GM12878 (cell line): ENCODE measurements around the gene C12orf43. TPM values are rescaled to one million over a fixed set of nuclear protein-coding genes. Genes with fewer than 3 reads are reported as not detected.

ENCODE experiments used
- ATAC-seq: fragments of 200-7000 bp; cut with Tn5 transposase; 3 replicates; pipeline ENCODE4 v1.9.1; 2020; ENCODE audit warnings: mild to moderate bottlenecking, moderate library complexity
- BruUV-seq: library from RNA; stranded (reverse); fragments of 400-500 nt; replicated peaks from 2 replicates; lab custom pipeline; 2021; lab: Mats Ljungman, UMichigan
- CTCF ChIA-PET: fragments of 300-600 bp; sonication (Branson Sonifier 250); formaldehyde crosslinking; extraction: SDS; loops from one replicate; lab custom pipeline; 2021; ENCODE audit warnings: inconsistent platforms; lab: Yijun Ruan, JAX
- POLR2A ChIA-PET: fragments of 350-600 bp; formaldehyde crosslinking; extraction: SDS; loops from one replicate; lab custom pipeline; 2021; ENCODE audit warnings: inconsistent platforms; lab: Charles Lee
- RAD21 ChIA-PET: fragments of 300-600 bp; sonication (Branson Sonifier 250); formaldehyde crosslinking; loops from one replicate; lab custom pipeline; 2023; ENCODE audit warnings: antibody characterized with exemption; ENCODE audit not compliant: unreplicated experiment; lab: Charles Lee
- SMC1A ChIA-PET: fragments of 300-600 bp; sonication (Branson Sonifier 250); formaldehyde crosslinking; loops from one replicate; lab custom pipeline; 2023; ENCODE audit not compliant: unreplicated experiment, uncharacterized antibody; lab: Charles Lee
- DNase-seq: peaks from one replicate; pipeline ENCODE4 v3.0.0-alpha.2; 2011; ENCODE audit warnings: low read depth, low spot score
- FAIRE-seq: peaks from 3 replicates; lab custom pipeline; 2011; peaks lifted over from hg19 to GRCh38; lab: Jason Lieb, UNC
- H2AFZ ChIP-seq: 2 replicates; pipeline ENCODE4 v1.6.0; 2011; ENCODE audit warnings: low read depth, low read length, control low read depth; ENCODE audit not compliant: control insufficient read depth
- H3K27ac ChIP-seq: 2 replicates; pipeline ENCODE4 v1.5.1; 2011; ENCODE audit warnings: control low read depth; ENCODE audit not compliant: control insufficient read depth, insufficient read depth
- H3K27me3 ChIP-seq, 2 experiments: replicated peaks in 1 of 2; 2 replicates each; pipeline versions ENCODE4 v1.6.0 to v1.6.1; 2011; ENCODE audit warnings: low read length in 1 of 2; ENCODE audit not compliant: control insufficient read depth in 2 of 2, insufficient read depth in 2 of 2
- H3K36me3 ChIP-seq, 2 experiments: 2 replicates each; pipeline ENCODE4 v1.5.1; 2011; ENCODE audit warnings: low read length in 1 of 2; ENCODE audit not compliant: control insufficient read depth in 2 of 2, insufficient read depth in 2 of 2
- H3K4me1 ChIP-seq: 2 replicates; pipeline ENCODE4 v1.6.1; 2011; ENCODE audit warnings: mild to moderate bottlenecking, low read length, moderate library complexity, mixed read lengths; ENCODE audit not compliant: control insufficient read depth, insufficient read depth
- H3K4me2 ChIP-seq: 2 replicates; pipeline ENCODE4 v1.6.0; 2011; ENCODE audit warnings: control low read depth; ENCODE audit not compliant: control insufficient read depth, insufficient read depth
- H3K4me3 ChIP-seq: fragments of 200-600 bp; sonication (generic); 2 replicates; pipeline ENCODE4 v1.5.1; 2016
- H3K79me2 ChIP-seq: 2 replicates; pipeline ENCODE4 v1.6.0; 2011; ENCODE audit warnings: low read length; ENCODE audit not compliant: control insufficient read depth, insufficient read depth
- H3K9ac ChIP-seq: 2 replicates; pipeline ENCODE4 v1.8.0; 2011; ENCODE audit warnings: low read length, control low read depth, mixed read lengths; ENCODE audit not compliant: control insufficient read depth, insufficient read depth
- H3K9me3 ChIP-seq: replicated peaks from 3 replicates; pipeline ENCODE4 v1.5.1; 2011; ENCODE audit warnings: mild to moderate bottlenecking, low read length; ENCODE audit not compliant: control insufficient read depth, insufficient read depth
- H4K20me1 ChIP-seq: 2 replicates; pipeline ENCODE4 v1.6.0; 2011; ENCODE audit not compliant: control insufficient read depth, insufficient read depth
- BACH1 ChIP-seq: fragments of 450-650 bp; IDR thresholded peaks from 2 replicates; pipeline ENCODE4 v1.6.1; 2017; ENCODE audit warnings: mild to moderate bottlenecking, borderline replicate concordance
- EGR1 ChIP-seq, 2 experiments: IDR thresholded peaks; 1 replicate in 1 of 2; 2 replicates in 1 of 2; pipeline ENCODE4 v1.6.1; 2011 to 2012; ENCODE audit warnings: low read depth in 2 of 2, low read length in 2 of 2, borderline replicate concordance in 1 of 2, mild to moderate bottlenecking in 1 of 2, moderate library complexity in 1 of 2
- EP300 ChIP-seq, 2 experiments: fragments of 150-350 bp in 1 of 2; IDR thresholded peaks; 2 replicates each; pipeline ENCODE4 v1.6.1; 2011 to 2012; ENCODE audit warnings: low read depth in 2 of 2, low read length in 2 of 2, borderline replicate concordance in 1 of 2, improper control_type of control experiment in 1 of 2, inconsistent platforms in 1 of 2; ENCODE audit not compliant: control insufficient read depth in 1 of 2
- ETV6 ChIP-seq, 2 experiments: fragments of 450-650 bp in 1 of 2; IDR thresholded peaks in 1 of 2; conservative IDR thresholded peaks in 1 of 2; 2 replicates each; pipeline ENCODE4 v1.6.1; 2014; ENCODE audit warnings: antibody characterized with exemption in 1 of 2, borderline replicate concordance in 1 of 2, low read depth in 1 of 2, mild to moderate bottlenecking in 1 of 2, moderate library complexity in 1 of 2
- HDGF ChIP-seq: fragments of 450-650 bp; IDR thresholded peaks from 2 replicates; pipeline ENCODE4 v1.6.1; 2016; ENCODE audit warnings: antibody characterized with exemption
- MXI1 ChIP-seq: fragments of 150-350 bp; IDR thresholded peaks from 2 replicates; pipeline ENCODE4 v1.6.1; 2011; ENCODE audit warnings: low read depth, mild to moderate bottlenecking, inconsistent platforms, low read length, improper control_type of control experiment
- POU2F2 ChIP-seq: IDR thresholded peaks from 3 replicates; pipeline ENCODE4 v1.6.1; 2011; ENCODE audit warnings: low read depth, mild to moderate bottlenecking, low read length, borderline replicate concordance
- RELB ChIP-seq: fragments of 450-650 bp; IDR thresholded peaks from 2 replicates; pipeline ENCODE4 v1.6.1; 2017; ENCODE audit warnings: low read depth, mild to moderate bottlenecking, moderate library complexity
- SMAD5 ChIP-seq: IDR thresholded peaks from 2 replicates; pipeline ENCODE4 v1.6.1; 2016; ENCODE audit warnings: antibody characterized with exemption, low read depth
- ZNF207 ChIP-seq: fragments of 450-650 bp; IDR thresholded peaks from 2 replicates; pipeline ENCODE4 v1.6.1; 2014; ENCODE audit warnings: antibody characterized with exemption, mild to moderate bottlenecking, borderline replicate concordance
- WGBS: methylation state at CpG from one replicate; pipeline ENCODE4 v1.1.6; 2016; ENCODE audit warnings: low lambda C conversion rate; ENCODE audit not compliant: insufficient replicate concordance, insufficient coverage; ENCODE audit errors: missing lambda C conversion rate; 5-methylcytosine and 5-hydroxymethylcytosine counted together
- in situ Hi-C: fragments of 300-500 bp; cut with MboI; formaldehyde crosslinking; loops from 9 replicates; pipeline ENCODE4 v1.14.3; 2018; ENCODE audit warnings: mixed read lengths
- intact Hi-C: fragments of 100-400 bp; cut with micrococcal nuclease; formaldehyde crosslinking; loops from one replicate; pipeline ENCODE4 v1.14.2; 2022; ENCODE audit not compliant: unreplicated experiment
- polyA plus RNA-seq, 11 experiments: library from polyadenylated mRNA; depleted of rRNA in 4 of 11; unstranded in 6 of 11; stranded (reverse) in 5 of 11; fragments of >200 nt; fragmentation: Nextera tagmentation in 4 of 11; fragmentation: Illumina TruSeq in 1 of 11; extraction: Ambion mirVana in 4 of 11; extraction: Trizol in 1 of 11; gene quantifications; 1 replicate in 1 of 11; 2 replicates in 10 of 11; pipeline versions ENCODE4 v1.2.1 to v1.2.3, GENCODE V29; 2011 to 2016; ENCODE audit warnings: inconsistent platforms in 2 of 11, missing spikeins in 2 of 11, low read depth in 1 of 11
- total RNA-seq, 4 experiments: library from RNA; depleted of rRNA in 3 of 4; stranded (reverse); fragments of >200 nt in 3 of 4; fragmentation: Illumina TruSeq in 1 of 4; extraction: Trizol in 1 of 4; gene quantifications; 2 replicates each; pipeline versions ENCODE4 v1.2.1 to v1.2.3, GENCODE V29; 2013 to 2021
- TF ChIP-seq, protein P1 (sequence below): fragments of 450-650 bp; IDR thresholded peaks from 2 replicates; pipeline ENCODE4 v1.6.1; 2018; ENCODE audit warnings: borderline replicate concordance, mild to moderate bottlenecking; ENCODE audit not compliant: partially characterized antibody

The C12orf43 gene
- total and polyA plus RNA-seq, 10 of the 15 experiments (the other 5 are each of a cell fraction or from before 2014, with no cell fraction given) = 7.5 to 30.8 (median 21.3) TPM

DNA sequence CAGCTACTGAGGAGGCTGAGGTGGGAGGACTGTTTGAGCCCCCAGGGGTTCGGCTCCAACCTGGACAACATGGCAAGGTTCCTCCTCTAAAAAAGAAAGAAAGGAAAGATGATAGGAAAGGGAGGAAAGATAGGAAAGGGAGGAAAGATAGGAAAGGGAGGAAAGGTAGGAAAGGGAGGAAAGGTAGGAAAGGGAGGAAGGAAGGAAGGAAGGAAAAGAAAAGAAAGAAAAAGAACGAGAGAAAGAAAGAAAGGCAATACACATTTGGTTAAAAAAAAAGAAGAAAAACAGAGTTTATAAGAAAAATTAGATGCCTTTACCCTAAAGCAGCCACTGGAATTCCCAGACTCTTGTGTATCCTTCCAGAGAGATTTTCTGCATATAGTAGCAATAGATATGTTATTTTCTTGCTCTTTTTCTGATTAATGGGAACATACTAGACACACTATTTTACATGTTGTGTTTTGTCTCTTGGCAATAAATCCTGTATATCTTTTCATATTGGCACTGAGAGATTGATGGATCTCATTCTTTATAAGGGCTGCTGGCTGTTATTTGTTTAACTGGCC is 25.7 kb downstream of the C12orf43 start:
- no peaks in the 10 kb centered on the region for H3K79me2 ChIP-seq
- no peak for TF ChIP-seq HDGF
- no peak for TF ChIP-seq SMAD5
- no peak for TF ChIP-seq POU2F2
- WGBS = 19% methylated on average over 2 of the region's 2 CpGs
- H3K36me3 ChIP-seq = no peaks in the 10 kb centered on the region
- CTCF ChIA-PET = interaction anchor here (0.6 to 1.4 kb wide), 3 partner anchors 9 to 363 kb away, joined by 3 read pairs; no protein-coding TSS in a partner anchor
- SMC1A ChIA-PET = no interaction called here
- H3K4me2 ChIP-seq = no peak overlapping the region
- H3K4me3 ChIP-seq = no peak overlapping the region
- H3K27ac ChIP-seq = no peak overlapping the region
- no peak for ATAC-seq
- H3K9ac ChIP-seq = no peak overlapping the region
- in situ Hi-C loops (no loop called here), intact Hi-C loops (no loop called here)
- FAIRE-seq = no peak
- DNase-seq = no peak
- BruUV-seq = no TSS peak
- no peak overlapping the region for H2AFZ ChIP-seq
- RAD21 ChIA-PET = no interaction called here
- H4K20me1 ChIP-seq = no peaks in the 10 kb centered on the region
- POLR2A ChIA-PET = no interaction called here
- H3K27me3 ChIP-seq = no peaks in the 10 kb centered on the region
- H3K9me3 ChIP-seq = no peaks in the 10 kb centered on the region
- H3K4me1 ChIP-seq = no peaks in the 10 kb centered on the region

DNA sequence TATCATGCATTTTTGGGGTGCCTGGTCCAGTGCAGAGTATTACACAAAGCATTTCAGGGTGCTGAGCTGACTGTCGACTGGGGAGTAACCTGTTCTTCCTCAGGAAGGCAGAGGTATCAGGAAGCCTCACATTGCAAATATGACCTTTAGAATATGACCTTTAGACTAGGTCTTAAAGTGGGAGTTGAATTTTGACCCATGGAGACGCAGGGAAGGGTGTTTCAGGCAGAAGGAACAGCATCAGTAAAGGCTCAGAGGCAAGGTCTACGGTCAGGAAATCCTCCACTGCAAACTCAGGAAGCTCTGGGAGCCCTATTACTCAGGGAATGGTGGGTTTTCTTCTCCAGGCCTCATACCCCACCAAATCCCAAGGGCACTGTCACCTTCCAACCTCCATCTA is 26.6 kb downstream of the C12orf43 start:
- ChIA-PET SMC1A (interaction anchor here (0.7 kb wide), 1 partner anchor 88 kb away, joined by 3 read pairs; no protein-coding TSS in a partner anchor), POLR2A (interaction anchor here (0.6 kb wide), 1 partner anchor 35 kb away, joined by 5 read pairs; no protein-coding TSS in a partner anchor), RAD21 (no interaction called here), CTCF (interaction anchor here (1.4 kb wide), 1 partner anchor 70 kb away, joined by 3 read pairs; no protein-coding TSS in a partner anchor)
- 55% methylated on average over 3 of the region's 3 CpGs for WGBS
- no peaks in the 10 kb centered on the region for H3K9me3 ChIP-seq
- no peak overlapping the region for H3K27ac ChIP-seq
- no peaks in the 10 kb centered on the region for H4K20me1 ChIP-seq
- no peak overlapping the region for H3K9ac ChIP-seq
- H3K27me3 ChIP-seq = no peaks in the 10 kb centered on the region
- H3K79me2 ChIP-seq = no peaks in the 10 kb centered on the region
- H2AFZ ChIP-seq = no peak overlapping the region
- FAIRE-seq = no peak
- no TSS peak for BruUV-seq
- no peak for ATAC-seq
- H3K4me1 ChIP-seq = no peaks in the 10 kb centered on the region
- H3K36me3 ChIP-seq = no peaks in the 10 kb centered on the region
- no peak overlapping the region for H3K4me2 ChIP-seq
- no peak for DNase-seq
- intact Hi-C loops = no loop called here
- no peak overlapping the region for H3K4me3 ChIP-seq
- in situ Hi-C loops = no loop called here
- TF ChIP-seq ETV6 (conservative IDR thresholded peaks at IDR 0.05 in 1 of 2, IDR thresholded peaks at IDR 0.05 in 1 of 2; ENCODE audit: borderline replicate concordance in 1 of 2, low read depth in 1 of 2) = no peak
- no peak for TF ChIP-seq ZNF207
- TF ChIP-seq EGR1 (IDR thresholded peaks at IDR 0.05; ENCODE audit: borderline replicate concordance in 1 of 2, low read depth in 2 of 2, low read length in 2 of 2) = no peak
- no peak for TF ChIP-seq BACH1
- no peak for TF ChIP-seq EP300 (IDR thresholded peaks at IDR 0.05; ENCODE audit: borderline replicate concordance in 1 of 2, control insufficient read depth in 1 of 2, low read depth in 2 of 2, low read length in 2 of 2)
- TF ChIP-seq, protein P1, sequence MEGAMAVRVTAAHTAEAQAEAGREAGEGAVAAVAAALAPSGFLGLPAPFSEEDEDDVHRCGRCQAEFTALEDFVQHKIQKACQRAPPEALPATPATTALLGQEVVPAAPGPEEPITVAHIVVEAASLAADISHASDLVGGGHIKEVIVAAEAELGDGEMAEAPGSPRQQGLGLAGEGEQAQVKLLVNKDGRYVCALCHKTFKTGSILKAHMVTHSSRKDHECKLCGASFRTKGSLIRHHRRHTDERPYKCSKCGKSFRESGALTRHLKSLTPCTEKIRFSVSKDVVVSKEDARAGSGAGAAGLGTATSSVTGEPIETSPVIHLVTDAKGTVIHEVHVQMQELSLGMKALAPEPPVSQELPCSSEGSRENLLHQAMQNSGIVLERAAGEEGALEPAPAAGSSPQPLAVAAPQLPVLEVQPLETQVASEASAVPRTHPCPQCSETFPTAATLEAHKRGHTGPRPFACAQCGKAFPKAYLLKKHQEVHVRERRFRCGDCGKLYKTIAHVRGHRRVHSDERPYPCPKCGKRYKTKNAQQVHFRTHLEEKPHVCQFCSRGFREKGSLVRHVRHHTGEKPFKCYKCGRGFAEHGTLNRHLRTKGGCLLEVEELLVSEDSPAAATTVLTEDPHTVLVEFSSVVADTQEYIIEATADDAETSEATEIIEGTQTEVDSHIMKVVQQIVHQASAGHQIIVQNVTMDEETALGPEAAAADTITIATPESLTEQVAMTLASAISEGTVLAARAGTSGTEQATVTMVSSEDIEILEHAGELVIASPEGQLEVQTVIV = no peak
- TF ChIP-seq RELB = no peak
- TF ChIP-seq MXI1 = no peak
